ENCODE results near the gene CMKLR1.

The CMKLR1 gene

GRCh38 chr12:108379823-108380222 lies 40.7 kb upstream of the CMKLR1 start:
- no peak for TF ChIP-seq CTCF (IDR thresholded peaks at IDR 0.05; ENCODE audit: low read depth, low read length)
- no peak overlapping the region for H3K4me3 ChIP-seq (ENCODE audit: low read depth, low read length)

- H3K4me3 ChIP-seq (ENCODE audit: low read depth, low read length) = no peak overlapping the region
- no peak for TF ChIP-seq CTCF (IDR thresholded peaks at IDR 0.05; ENCODE audit: low read depth, low read length)
These were observed 39.8 kb upstream of the CMKLR1 start for GRCh38 chr12:108378926-108379325.

GRCh38 chr12:108377260-108377659 lies 38.1 kb upstream of the CMKLR1 start:
- H3K4me3 ChIP-seq (ENCODE audit: low read depth, low read length) = no peak overlapping the region
- no peak for TF ChIP-seq CTCF (IDR thresholded peaks at IDR 0.05; ENCODE audit: low read depth, low read length)

GRCh38 chr12:108375986-108376663 lies 37.0 kb upstream of the CMKLR1 start:
- no peak for TF ChIP-seq CTCF (IDR thresholded peaks at IDR 0.05; ENCODE audit: low read depth, low read length)

GRCh38 chr12:108374596-108375320 lies 35.6 kb upstream of the CMKLR1 start:
- no peak for TF ChIP-seq CTCF (IDR thresholded peaks at IDR 0.05; ENCODE audit: low read depth, low read length)
- H3K4me3 ChIP-seq (ENCODE audit: low read depth, low read length) = no peak overlapping the region

More at GRCh38 chr12:108375986-108376663, 37.0 kb upstream of the CMKLR1 start:
- H3K4me3 ChIP-seq (ENCODE audit: low read depth, low read length) = no peak overlapping the region

- H3K4me3 ChIP-seq (ENCODE audit: low read depth, low read length) = no peak overlapping the region
- no peak for TF ChIP-seq CTCF (IDR thresholded peaks at IDR 0.05; ENCODE audit: low read depth, low read length)
These were observed 34.0 kb upstream of the CMKLR1 start for GRCh38 chr12:108373111-108373510.

- H3K4me3 ChIP-seq (ENCODE audit: low read depth, low read length) = no peak overlapping the region
- TF ChIP-seq CTCF (IDR thresholded peaks at IDR 0.05; ENCODE audit: low read depth, low read length) = no peak
These were observed 32.8 kb upstream of the CMKLR1 start for GRCh38 chr12:108371801-108372344.
